Measurements from ENCODE around the gene MAPKBP1. TPM values are rescaled to one million over a fixed set of nuclear protein-coding genes. Genes with fewer than 3 reads are reported as not detected.
A peak's percentile ranks its signal among the peaks of the same experiment; 100 is the strongest.

Gene MAPKBP1
- polyA plus RNA-seq, 2 donors, result 11.9 to 57.3 TPM

DNA sequence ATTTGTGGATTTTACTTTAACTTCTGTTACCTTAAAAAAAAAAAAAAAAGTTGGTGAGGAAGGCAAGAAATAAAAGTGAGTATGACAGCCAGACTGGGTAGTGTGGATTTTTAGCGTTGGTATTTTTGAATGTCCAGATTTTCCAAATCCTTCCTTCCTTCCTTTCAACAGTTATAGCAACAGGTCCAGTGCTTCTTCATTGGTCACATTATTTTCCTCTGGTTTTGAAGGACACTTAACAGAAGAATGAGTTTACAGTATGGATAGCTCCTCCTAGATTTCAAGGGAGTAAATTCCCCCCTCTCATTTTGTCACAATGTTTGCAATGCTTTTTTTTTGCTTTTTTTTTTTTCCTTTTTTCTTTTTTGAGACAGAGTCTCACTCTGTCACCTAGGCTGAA, 6.4 kb downstream of the MAPKBP1 start:
- Histone ChIP-seq H3K4me1 (ENCODE audit: control insufficient read depth in 2 of 2, insufficient read depth in 2 of 2, low read length in 1 of 2) (peaks cover 0 to 7% of the 10 kb centered on the region in 2 donors), H3K27ac (ENCODE audit: low read depth in 2 of 2, low read length in 1 of 2) (peak overlapping the region in 1 of 2 donors; percentile 75)

DNA sequence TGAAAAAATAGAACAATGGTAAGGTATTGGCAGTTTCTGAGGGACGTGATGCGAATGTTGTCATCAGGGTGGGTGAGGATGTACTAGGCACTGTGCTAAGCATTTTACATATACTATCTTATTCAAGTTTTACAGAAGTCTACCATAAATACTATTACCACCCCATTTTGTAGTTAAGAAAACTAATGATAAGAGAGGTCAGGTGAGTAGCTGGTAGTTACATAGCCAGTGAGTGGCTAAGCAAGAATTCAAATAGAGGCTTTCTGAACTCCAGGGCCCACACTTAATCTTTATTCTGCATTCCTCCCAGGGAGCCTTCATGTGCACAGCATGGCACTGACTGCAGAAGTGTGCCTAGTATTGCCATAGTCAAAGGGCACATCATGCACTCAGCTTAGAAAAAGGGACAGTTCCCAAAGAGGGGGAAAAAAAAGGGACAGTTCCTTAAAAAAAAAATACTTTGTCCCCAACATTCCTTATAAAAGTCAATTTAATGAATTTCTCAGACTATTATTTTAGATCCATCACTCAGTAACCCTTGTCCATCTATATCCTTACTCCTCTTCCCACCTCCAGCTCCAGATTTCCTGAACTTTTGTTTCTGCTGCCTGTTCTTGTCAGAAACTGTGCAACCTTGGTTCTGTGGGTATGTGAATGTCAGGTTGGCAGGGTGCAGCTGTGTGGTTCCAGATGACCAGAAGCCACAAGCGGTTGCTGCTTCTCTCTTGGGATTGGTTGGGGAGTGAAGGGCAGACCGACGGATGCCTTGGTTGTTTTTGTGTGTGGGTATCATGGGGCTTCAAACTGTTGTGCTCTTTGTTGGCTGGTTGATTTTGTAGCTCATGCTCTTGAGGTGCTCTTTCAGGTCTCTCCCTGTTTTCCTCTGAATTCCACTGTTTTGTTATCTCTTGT, 8.3 kb downstream of the MAPKBP1 start:
- H3K27me3 ChIP-seq (ENCODE audit: control insufficient read depth in 1 of 2, insufficient read depth in 2 of 2, low read length in 2 of 2), result no peaks in the 10 kb centered on the region
- peaks cover 0 to 5% of the 10 kb centered on the region in 2 donors for H3K4me1 ChIP-seq (ENCODE audit: control insufficient read depth in 2 of 2, insufficient read depth in 2 of 2, low read length in 1 of 2)
- H3K27ac ChIP-seq (ENCODE audit: low read depth in 2 of 2, low read length in 1 of 2), result peak overlapping the region in 1 of 2 donors; percentile 15
- no peaks in the 10 kb centered on the region for H3K36me3 ChIP-seq (ENCODE audit: control insufficient read depth in 2 of 2, insufficient read depth in 2 of 2, low read length in 1 of 2)
- no peaks in the 10 kb centered on the region for H3K9me3 ChIP-seq (ENCODE audit: control insufficient read depth in 2 of 2, insufficient read depth in 1 of 2, low read depth in 1 of 2, low read length in 1 of 2)
- WGBS, 2 donors, result 86 to 90% methylated on average over 5 of the region's 5 CpGs
- H3K4me3 ChIP-seq (ENCODE audit: low read depth in 1 of 2, low read length in 2 of 2), result no peak overlapping the region

More for the DNA sequence above, 6.4 kb downstream of the MAPKBP1 start:
- no peaks in the 10 kb centered on the region for H3K9me3 ChIP-seq (ENCODE audit: control insufficient read depth in 2 of 2, insufficient read depth in 1 of 2, low read depth in 1 of 2, low read length in 1 of 2)
- H3K36me3 ChIP-seq (ENCODE audit: control insufficient read depth in 2 of 2, insufficient read depth in 2 of 2, low read length in 1 of 2), result no peaks in the 10 kb centered on the region
- H3K4me3 ChIP-seq (ENCODE audit: low read depth in 1 of 2, low read length in 2 of 2), result no peak overlapping the region
- 20 to 55% methylated on average over 1 of the region's 1 CpG for WGBS, 2 donors
- no peaks in the 10 kb centered on the region for H3K27me3 ChIP-seq (ENCODE audit: control insufficient read depth in 1 of 2, insufficient read depth in 2 of 2, low read length in 2 of 2)

DNA sequence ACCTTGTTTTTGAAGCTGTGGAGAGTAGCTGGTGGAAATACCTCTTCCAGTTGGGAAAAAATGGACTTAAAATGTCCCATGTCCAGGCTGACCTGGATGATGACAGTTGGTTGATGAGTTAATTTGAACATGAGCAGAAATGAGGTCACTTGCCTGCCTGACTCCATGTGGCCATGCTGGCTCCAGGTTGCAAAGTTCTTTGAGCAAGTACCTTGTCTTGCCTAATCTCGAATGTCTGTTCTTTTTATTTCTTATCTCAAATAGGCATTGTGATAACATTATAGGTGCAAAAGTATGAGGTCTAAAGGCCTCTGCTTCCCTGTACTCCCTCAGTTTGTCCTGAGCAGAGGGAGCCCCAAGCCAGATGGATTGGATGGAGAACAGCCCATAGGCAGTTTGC, 9.0 kb downstream of the MAPKBP1 start:
- H3K27me3 ChIP-seq (ENCODE audit: control insufficient read depth in 1 of 2, insufficient read depth in 2 of 2, low read length in 2 of 2), result no peaks in the 10 kb centered on the region
- H3K4me1 ChIP-seq (ENCODE audit: control insufficient read depth in 2 of 2, insufficient read depth in 2 of 2, low read length in 1 of 2), result peaks cover 0 to 5% of the 10 kb centered on the region in 2 donors
- no peaks in the 10 kb centered on the region for H3K9me3 ChIP-seq (ENCODE audit: control insufficient read depth in 2 of 2, insufficient read depth in 1 of 2, low read depth in 1 of 2, low read length in 1 of 2)
- no peak overlapping the region for H3K4me3 ChIP-seq (ENCODE audit: low read depth in 1 of 2, low read length in 2 of 2)
- peak overlapping the region in 1 of 2 donors; percentile 44 for H3K27ac ChIP-seq (ENCODE audit: low read depth in 2 of 2, low read length in 1 of 2)
- WGBS, 2 donors, result 39 to 54% methylated on average over 1 of the region's 1 CpG
- H3K36me3 ChIP-seq (ENCODE audit: control insufficient read depth in 2 of 2, insufficient read depth in 2 of 2, low read length in 1 of 2), result no peaks in the 10 kb centered on the region

DNA sequence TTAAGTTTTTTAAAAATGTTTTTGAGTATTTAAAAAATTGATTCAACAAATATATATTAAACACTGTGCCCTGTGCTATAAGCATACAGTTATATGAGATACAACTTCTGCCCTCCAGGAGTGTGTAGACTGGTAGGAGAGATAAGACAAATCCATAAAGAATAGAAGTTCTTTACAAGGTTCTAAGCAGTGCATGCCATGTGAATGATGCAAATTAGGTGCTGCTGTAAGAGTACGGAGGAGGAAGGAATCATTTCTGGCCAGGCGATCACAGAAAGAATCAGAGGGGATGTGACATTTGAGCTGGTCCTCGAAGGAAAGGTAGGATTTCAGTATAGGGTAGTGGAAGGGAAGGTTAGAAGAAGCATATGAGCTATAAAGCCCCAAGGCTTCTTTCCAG, 14.0 kb downstream of the MAPKBP1 start:
- Histone ChIP-seq H3K36me3 (ENCODE audit: control insufficient read depth in 2 of 2, insufficient read depth in 2 of 2, low read length in 1 of 2) (no peaks in the 10 kb centered on the region), H3K27ac (ENCODE audit: low read depth in 2 of 2, low read length in 1 of 2) (no peak overlapping the region), H3K27me3 (ENCODE audit: control insufficient read depth in 1 of 2, insufficient read depth in 2 of 2, low read length in 2 of 2) (no peaks in the 10 kb centered on the region), H3K9me3 (ENCODE audit: control insufficient read depth in 2 of 2, insufficient read depth in 1 of 2, low read depth in 1 of 2, low read length in 1 of 2) (no peaks in the 10 kb centered on the region), H3K4me3 (ENCODE audit: low read depth in 1 of 2, low read length in 2 of 2) (no peak overlapping the region), H3K4me1 (ENCODE audit: control insufficient read depth in 2 of 2, insufficient read depth in 2 of 2, low read length in 1 of 2) (peaks cover 7 to 9% of the 10 kb centered on the region in 2 donors)
- 68 to 69% methylated on average over 3 of the region's 3 CpGs for WGBS, 2 donors

DNA sequence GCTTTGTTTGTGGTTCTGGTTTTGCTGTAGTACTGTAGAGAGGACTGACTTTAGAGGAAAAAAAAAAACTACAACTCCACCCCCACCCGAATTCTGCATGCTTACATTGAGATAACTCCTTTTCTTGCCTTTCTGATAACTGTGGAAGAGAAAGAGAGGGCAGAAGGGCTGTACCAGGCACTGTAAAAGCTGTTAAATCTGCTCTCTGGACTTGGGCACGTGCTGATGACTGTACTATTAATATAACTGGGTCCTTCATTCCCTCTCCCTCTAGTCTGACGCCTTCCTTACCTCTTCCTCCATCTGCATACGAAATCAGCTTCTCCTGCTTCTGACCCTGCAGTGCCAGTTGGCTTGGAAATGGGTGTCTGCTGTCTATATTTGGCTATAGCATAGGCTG, 15.0 kb downstream of the MAPKBP1 start:
- Histone ChIP-seq H3K4me1 (ENCODE audit: control insufficient read depth in 2 of 2, insufficient read depth in 2 of 2, low read length in 1 of 2) (peaks cover 7% of the 10 kb centered on the region in 2 donors), H3K9me3 (ENCODE audit: control insufficient read depth in 2 of 2, insufficient read depth in 1 of 2, low read depth in 1 of 2, low read length in 1 of 2) (no peaks in the 10 kb centered on the region), H3K27me3 (ENCODE audit: control insufficient read depth in 1 of 2, insufficient read depth in 2 of 2, low read length in 2 of 2) (no peaks in the 10 kb centered on the region), H3K4me3 (ENCODE audit: low read depth in 1 of 2, low read length in 2 of 2) (no peak overlapping the region), H3K36me3 (ENCODE audit: control insufficient read depth in 2 of 2, insufficient read depth in 2 of 2, low read length in 1 of 2) (no peaks in the 10 kb centered on the region), H3K27ac (ENCODE audit: low read depth in 2 of 2, low read length in 1 of 2) (no peak overlapping the region)
- 46 to 50% methylated on average over 4 of the region's 4 CpGs for WGBS, 2 donors

DNA sequence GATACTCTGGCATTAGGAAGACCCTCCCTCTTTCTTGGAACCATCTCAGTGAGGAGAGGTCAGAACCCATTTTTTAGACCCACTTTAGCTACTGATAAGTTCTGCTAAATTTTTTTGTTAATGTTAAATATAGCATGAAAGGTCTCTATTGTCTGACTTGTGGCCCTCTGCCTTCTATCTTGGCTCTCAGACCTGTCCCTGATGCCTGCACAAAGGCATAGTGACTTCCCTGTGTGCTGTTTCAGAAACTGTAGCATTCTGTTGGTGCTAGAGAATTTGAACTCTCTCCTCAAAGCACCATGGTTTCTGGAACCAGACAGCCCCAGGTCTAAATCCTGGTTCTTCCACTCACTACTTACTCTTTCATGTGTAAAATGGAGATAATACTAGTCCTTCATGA, 15.4 kb downstream of the MAPKBP1 start:
- Histone ChIP-seq H3K9me3 (ENCODE audit: control insufficient read depth in 2 of 2, insufficient read depth in 1 of 2, low read depth in 1 of 2, low read length in 1 of 2) (no peaks in the 10 kb centered on the region), H3K27ac (ENCODE audit: low read depth in 2 of 2, low read length in 1 of 2) (no peak overlapping the region), H3K4me3 (ENCODE audit: low read depth in 1 of 2, low read length in 2 of 2) (no peak overlapping the region), H3K27me3 (ENCODE audit: control insufficient read depth in 1 of 2, insufficient read depth in 2 of 2, low read length in 2 of 2) (no peaks in the 10 kb centered on the region), H3K36me3 (ENCODE audit: control insufficient read depth in 2 of 2, insufficient read depth in 2 of 2, low read length in 1 of 2) (no peaks in the 10 kb centered on the region), H3K4me1 (ENCODE audit: control insufficient read depth in 2 of 2, insufficient read depth in 2 of 2, low read length in 1 of 2) (peaks cover 7% of the 10 kb centered on the region in 2 donors)

DNA sequence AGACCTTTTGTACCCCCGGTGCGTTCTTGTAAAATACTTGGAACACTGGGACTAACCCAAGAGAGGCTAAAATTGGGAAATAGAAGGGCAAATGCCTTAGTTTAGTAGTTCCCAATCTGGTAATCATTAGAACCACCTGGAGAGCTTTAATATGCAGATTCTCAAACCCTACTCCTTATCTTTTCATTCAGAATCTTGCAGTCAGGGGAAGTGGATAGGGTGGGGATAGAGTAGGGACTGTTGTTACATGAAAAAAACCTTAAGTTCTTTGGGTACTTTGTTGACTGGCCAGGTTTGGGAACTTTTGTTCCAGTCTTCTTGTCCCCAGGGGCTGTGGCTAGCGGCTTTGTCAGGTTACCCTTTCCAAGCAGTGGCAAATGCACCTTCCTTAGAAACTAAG, 15.9 kb downstream of the MAPKBP1 start:
- H3K36me3 ChIP-seq (ENCODE audit: control insufficient read depth in 2 of 2, insufficient read depth in 2 of 2, low read length in 1 of 2), result no peaks in the 10 kb centered on the region
- peaks cover 7% of the 10 kb centered on the region in 2 donors for H3K4me1 ChIP-seq (ENCODE audit: control insufficient read depth in 2 of 2, insufficient read depth in 2 of 2, low read length in 1 of 2)
- H3K27ac ChIP-seq (ENCODE audit: low read depth in 2 of 2, low read length in 1 of 2), result peak overlapping the region in 1 of 2 donors; percentile 13
- H3K27me3 ChIP-seq (ENCODE audit: control insufficient read depth in 1 of 2, insufficient read depth in 2 of 2, low read length in 2 of 2), result no peaks in the 10 kb centered on the region
- 80 to 88% methylated on average over 3 of the region's 3 CpGs for WGBS, 2 donors
- no peak overlapping the region for H3K4me3 ChIP-seq (ENCODE audit: low read depth in 1 of 2, low read length in 2 of 2)
- no peaks in the 10 kb centered on the region for H3K9me3 ChIP-seq (ENCODE audit: control insufficient read depth in 2 of 2, insufficient read depth in 1 of 2, low read depth in 1 of 2, low read length in 1 of 2)

DNA sequence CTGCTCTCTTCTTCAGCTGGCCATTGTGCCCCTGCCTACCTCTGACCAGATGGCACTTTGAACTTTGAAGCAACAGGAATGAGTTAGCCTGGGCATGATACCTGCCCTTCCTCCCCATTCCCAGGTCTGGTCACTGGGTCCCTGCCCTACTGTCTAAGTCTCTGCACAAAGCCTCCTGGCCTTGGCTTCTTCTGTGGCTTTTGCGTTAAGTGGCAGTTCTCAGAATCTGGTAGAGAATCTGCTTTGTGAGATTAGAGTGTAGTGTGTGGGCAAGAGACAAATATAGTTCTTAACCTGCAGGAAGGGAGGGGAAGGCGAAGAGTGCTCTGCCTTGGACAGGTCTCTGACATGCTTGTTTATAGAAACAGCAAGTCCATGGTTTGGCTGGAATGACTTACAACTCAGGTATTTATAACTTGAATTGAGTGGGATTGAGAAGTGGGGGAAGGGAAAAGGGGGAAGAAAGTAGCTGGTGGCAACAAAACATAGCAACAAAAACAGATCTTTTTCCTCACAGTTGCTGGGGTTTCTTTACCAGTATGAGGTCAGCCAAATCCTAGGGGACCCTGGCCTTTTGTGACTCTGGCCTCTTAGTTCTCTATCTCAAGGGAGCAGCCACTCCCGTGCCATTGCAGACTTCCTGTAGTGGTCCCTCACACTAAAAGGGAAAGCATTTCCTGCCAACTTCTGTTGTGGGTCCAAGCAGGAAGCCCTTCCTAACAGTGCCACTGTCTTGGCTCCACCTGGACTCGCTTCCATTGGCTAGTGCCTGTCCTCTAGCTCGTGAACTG, 16.7 kb downstream of the MAPKBP1 start:
- peak overlapping the region; percentile 31 to 55 for H3K27ac ChIP-seq (ENCODE audit: low read depth in 2 of 2, low read length in 1 of 2)
- 42 to 54% methylated on average over 5 of the region's 5 CpGs for WGBS, 2 donors
- H3K4me3 ChIP-seq (ENCODE audit: low read depth in 1 of 2, low read length in 2 of 2), result no peak overlapping the region
- H3K36me3 ChIP-seq (ENCODE audit: control insufficient read depth in 2 of 2, insufficient read depth in 2 of 2, low read length in 1 of 2), result no peaks in the 10 kb centered on the region
- no peaks in the 10 kb centered on the region for H3K27me3 ChIP-seq (ENCODE audit: control insufficient read depth in 1 of 2, insufficient read depth in 2 of 2, low read length in 2 of 2)
- H3K4me1 ChIP-seq (ENCODE audit: control insufficient read depth in 2 of 2, insufficient read depth in 2 of 2, low read length in 1 of 2), result peaks cover 7% of the 10 kb centered on the region in 2 donors
- H3K9me3 ChIP-seq (ENCODE audit: control insufficient read depth in 2 of 2, insufficient read depth in 1 of 2, low read depth in 1 of 2, low read length in 1 of 2), result no peaks in the 10 kb centered on the region

DNA sequence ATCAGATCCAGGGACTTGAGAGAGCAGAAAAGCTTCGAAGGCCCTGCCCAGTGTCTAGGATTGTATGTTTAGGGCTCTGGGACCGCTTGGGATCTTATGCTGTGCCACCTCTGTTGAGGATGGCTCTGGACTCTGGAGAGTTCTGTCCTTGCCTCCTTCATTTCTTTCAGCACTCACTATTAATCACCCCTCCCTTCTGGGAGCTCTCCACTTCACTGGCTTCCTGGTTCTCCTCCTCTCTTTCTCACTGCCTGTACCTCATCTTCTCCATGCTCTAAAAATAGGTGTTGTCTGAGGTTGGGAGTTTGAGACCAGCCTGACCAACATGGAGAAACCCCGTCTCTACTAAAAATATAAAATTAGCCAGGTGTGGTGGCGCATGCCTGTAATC, 17.3 kb downstream of the MAPKBP1 start:
- Histone ChIP-seq H3K27ac (ENCODE audit: low read depth in 2 of 2, low read length in 1 of 2) (peak overlapping the region in 1 of 2 donors; percentile 33), H3K9me3 (ENCODE audit: control insufficient read depth in 2 of 2, insufficient read depth in 1 of 2, low read depth in 1 of 2, low read length in 1 of 2) (no peaks in the 10 kb centered on the region), H3K36me3 (ENCODE audit: control insufficient read depth in 2 of 2, insufficient read depth in 2 of 2, low read length in 1 of 2) (no peaks in the 10 kb centered on the region), H3K4me1 (ENCODE audit: control insufficient read depth in 2 of 2, insufficient read depth in 2 of 2, low read length in 1 of 2) (peaks cover 7% of the 10 kb centered on the region in 2 donors), H3K27me3 (ENCODE audit: control insufficient read depth in 1 of 2, insufficient read depth in 2 of 2, low read length in 2 of 2) (no peaks in the 10 kb centered on the region), H3K4me3 (ENCODE audit: low read depth in 1 of 2, low read length in 2 of 2) (no peak overlapping the region)
- WGBS, 2 donors, result 88 to 89% methylated on average over 4 of the region's 4 CpGs
